IPS DF 6.9 (cell line): ENCODE measurements around the gene LAMA1.

Experiments used
- DNase-seq: peaks from one replicate; pipeline ENCODE4 v3.0.0-alpha.2; 2013; ENCODE audit warnings: low read depth, low spot score
- H3K27ac ChIP-seq: one replicate; pipeline ENCODE4 v1.5.1; 2013; ENCODE audit warnings: low read length, control low read depth
- H3K27me3 ChIP-seq: 2 replicates; pipeline ENCODE4 v1.6.1; 2013; ENCODE audit warnings: mild to moderate bottlenecking, low read length; ENCODE audit not compliant: control insufficient read depth, insufficient read depth
- H3K36me3 ChIP-seq: 2 replicates; pipeline ENCODE4 v1.6.1; 2013; ENCODE audit warnings: low read length; ENCODE audit not compliant: control insufficient read depth, insufficient read depth
- H3K4me1 ChIP-seq: 2 replicates; pipeline ENCODE4 v1.6.1; 2013; ENCODE audit warnings: low read length; ENCODE audit not compliant: control insufficient read depth, insufficient read depth
- H3K4me3 ChIP-seq: 2 replicates; pipeline ENCODE4 v1.5.1; 2013; ENCODE audit warnings: mild to moderate bottlenecking, low read length
- H3K9me3 ChIP-seq: 2 replicates; pipeline ENCODE4 v1.6.1; 2013; ENCODE audit warnings: low read length, inconsistent platforms; ENCODE audit not compliant: control insufficient read depth, insufficient read depth
- WGBS: extraction: QIAGEN DNeasy Blood & Tissue Kit; methylation state at CpG from one replicate; pipeline ENCODE4 v1.1.7; 2013; ENCODE audit warnings: mixed read lengths, missing lambda C conversion rate; ENCODE audit not compliant: insufficient read length, insufficient coverage; 5-methylcytosine and 5-hydroxymethylcytosine counted together

Gene LAMA1

DNA sequence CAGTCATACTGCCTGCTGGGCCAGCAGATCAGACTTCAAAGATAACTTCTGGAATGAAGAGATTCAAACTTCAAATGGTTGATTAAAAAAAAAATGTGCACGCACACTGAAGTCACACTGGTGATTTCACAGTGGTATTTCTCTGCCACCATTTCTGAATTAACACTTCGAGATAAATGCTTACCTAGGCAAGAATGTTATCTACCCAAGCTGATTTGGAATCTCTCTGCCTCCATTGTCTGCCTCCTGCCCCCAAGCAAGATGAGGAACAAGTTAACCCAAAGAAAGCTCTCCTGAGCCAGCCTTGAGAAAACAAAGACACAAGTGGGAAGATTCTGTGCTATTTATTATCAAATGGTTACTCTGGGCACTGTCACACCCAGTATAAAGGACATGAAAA is 6.5 kb downstream of the LAMA1 start:
- no peaks in the 10 kb centered on the region for H3K9me3 ChIP-seq
- no peak for DNase-seq
- H3K27ac ChIP-seq, result no peak overlapping the region
- no peaks in the 10 kb centered on the region for H3K27me3 ChIP-seq
- no peak overlapping the region for H3K4me3 ChIP-seq
- no CpG with 5 or more reads among the region's 2 CpGs for WGBS
- no peaks in the 10 kb centered on the region for H3K4me1 ChIP-seq
- H3K36me3 ChIP-seq, result no peaks in the 10 kb centered on the region

DNA sequence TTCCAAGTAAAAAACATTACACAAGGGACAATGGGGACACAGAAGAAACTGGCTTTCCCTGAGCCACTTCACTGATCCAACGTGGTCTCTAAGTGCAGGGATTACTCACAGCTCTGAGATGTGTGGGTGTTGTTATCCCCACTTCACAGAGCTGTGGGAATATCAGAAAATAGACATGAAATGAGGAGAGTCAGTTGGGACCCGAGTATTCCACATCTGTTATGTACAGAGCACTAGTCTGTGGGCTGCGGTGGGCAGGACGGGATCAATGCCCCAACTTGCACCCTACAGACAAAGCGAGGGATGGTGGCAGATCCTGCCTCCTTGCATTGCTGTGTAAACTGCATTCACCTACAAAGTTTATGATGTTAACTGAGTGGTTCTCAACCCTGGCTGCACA is 11.7 kb downstream of the LAMA1 start:
- no CpG with 5 or more reads among the region's 5 CpGs for WGBS
- H3K36me3 ChIP-seq, result no peaks in the 10 kb centered on the region
- no peak for DNase-seq
- no peak overlapping the region for H3K4me3 ChIP-seq
- H3K4me1 ChIP-seq, result no peaks in the 10 kb centered on the region
- no peaks in the 10 kb centered on the region for H3K27me3 ChIP-seq
- H3K27ac ChIP-seq, result no peak overlapping the region
- H3K9me3 ChIP-seq, result no peaks in the 10 kb centered on the region

DNA sequence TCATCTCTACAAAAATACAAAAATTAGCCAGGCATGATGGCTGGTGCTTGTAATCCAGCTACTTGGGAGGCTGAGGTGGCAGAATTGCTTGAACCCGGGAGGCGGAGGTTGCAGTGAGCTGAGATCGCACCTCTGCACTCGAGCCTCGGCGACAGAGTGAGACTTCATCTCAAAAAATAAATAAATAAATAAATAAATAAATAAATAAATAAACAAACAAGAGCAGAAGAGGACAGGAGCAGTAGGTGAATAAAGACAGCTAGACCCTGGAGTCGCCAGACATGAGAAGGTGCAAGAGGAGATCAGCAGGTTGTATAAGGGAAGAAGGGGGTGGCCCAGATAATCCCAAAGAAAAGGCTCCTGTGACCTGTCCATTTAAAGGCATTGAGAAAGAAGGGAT is 12.3 kb downstream of the LAMA1 start:
- Histone ChIP-seq H3K4me3 (no peak overlapping the region), H3K27ac (no peak overlapping the region), H3K27me3 (no peaks in the 10 kb centered on the region), H3K4me1 (no peaks in the 10 kb centered on the region), H3K9me3 (no peaks in the 10 kb centered on the region), H3K36me3 (no peaks in the 10 kb centered on the region)
- no peak for DNase-seq
- WGBS, result no CpG with 5 or more reads among the region's 7 CpGs

DNA sequence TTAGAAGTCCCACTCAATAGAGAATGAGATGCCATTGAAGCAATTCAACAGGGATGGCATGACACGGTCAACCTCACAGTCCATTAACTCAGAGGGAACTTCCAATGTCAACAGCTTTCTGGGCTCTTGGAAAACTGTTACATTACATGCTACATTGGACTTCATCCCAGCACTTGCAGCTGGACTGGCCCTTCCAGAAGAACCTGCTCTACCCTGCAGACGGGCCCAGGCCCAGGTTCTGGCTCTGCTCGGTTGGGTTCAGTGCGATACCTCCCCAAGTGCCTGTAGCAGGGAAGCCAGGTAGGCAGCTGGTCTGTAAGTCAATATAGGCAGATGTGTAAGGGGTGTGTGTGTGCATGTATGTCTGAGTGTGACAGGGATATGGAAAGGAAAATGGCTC is 12.9 kb downstream of the LAMA1 start:
- Histone ChIP-seq H3K9me3 (no peaks in the 10 kb centered on the region), H3K36me3 (no peaks in the 10 kb centered on the region), H3K27me3 (no peaks in the 10 kb centered on the region), H3K4me3 (no peak overlapping the region), H3K4me1 (no peaks in the 10 kb centered on the region), H3K27ac (no peak overlapping the region)
- DNase-seq, result no peak
- WGBS, result no CpG with 5 or more reads among the region's 4 CpGs

DNA sequence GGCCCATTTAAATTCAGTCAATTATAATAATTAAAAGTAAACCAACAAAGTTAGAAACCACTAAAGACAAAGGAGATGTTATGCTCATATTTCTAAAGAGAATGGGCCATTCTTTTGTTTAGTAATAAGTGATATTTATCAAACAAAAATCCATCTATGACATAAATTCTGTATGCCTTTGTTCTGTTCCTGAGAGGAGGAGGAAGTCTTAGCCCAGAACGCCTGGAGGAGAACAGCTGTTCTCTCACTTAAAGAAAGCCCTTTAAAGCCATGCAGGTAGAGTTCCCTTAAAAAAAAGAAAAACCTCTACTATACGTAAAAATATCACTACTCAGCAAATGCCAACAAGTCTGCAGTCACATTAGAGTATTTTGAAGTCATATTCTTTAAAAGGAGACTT is 15.5 kb downstream of the LAMA1 start:
- no CpG with 5 or more reads among the region's 2 CpGs for WGBS
- DNase-seq, result no peak
- H3K36me3 ChIP-seq, result no peaks in the 10 kb centered on the region
- no peak overlapping the region for H3K4me3 ChIP-seq
- H3K27me3 ChIP-seq, result no peaks in the 10 kb centered on the region
- no peaks in the 10 kb centered on the region for H3K4me1 ChIP-seq
- H3K27ac ChIP-seq, result no peak overlapping the region
- H3K9me3 ChIP-seq, result no peaks in the 10 kb centered on the region

DNA sequence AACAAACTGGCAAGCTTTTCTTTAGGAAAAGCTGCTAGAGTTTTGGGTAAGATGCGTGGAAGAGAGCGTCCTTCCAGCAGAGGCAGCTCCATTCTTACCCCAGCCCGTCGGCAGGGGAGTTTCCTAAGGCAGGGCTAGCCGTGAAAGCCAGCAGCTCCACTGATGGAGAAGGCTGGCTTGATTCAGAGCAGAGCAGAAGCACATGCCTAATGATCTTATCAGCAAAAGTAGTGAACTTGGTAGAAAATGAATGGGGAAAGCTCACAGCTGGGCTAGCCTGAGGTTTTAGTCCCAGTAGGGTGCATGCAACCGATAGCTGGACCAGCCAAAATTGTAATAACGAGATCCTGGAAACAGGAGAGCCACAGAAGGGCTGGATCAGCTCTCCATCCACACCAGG is 20.8 kb downstream of the LAMA1 start:
- Histone ChIP-seq H3K9me3 (no peaks in the 10 kb centered on the region), H3K4me1 (no peaks in the 10 kb centered on the region), H3K36me3 (no peaks in the 10 kb centered on the region), H3K27ac (no peak overlapping the region), H3K27me3 (no peaks in the 10 kb centered on the region), H3K4me3 (no peak overlapping the region)
- WGBS, result no CpG with 5 or more reads among the region's 7 CpGs
- no peak for DNase-seq

DNA sequence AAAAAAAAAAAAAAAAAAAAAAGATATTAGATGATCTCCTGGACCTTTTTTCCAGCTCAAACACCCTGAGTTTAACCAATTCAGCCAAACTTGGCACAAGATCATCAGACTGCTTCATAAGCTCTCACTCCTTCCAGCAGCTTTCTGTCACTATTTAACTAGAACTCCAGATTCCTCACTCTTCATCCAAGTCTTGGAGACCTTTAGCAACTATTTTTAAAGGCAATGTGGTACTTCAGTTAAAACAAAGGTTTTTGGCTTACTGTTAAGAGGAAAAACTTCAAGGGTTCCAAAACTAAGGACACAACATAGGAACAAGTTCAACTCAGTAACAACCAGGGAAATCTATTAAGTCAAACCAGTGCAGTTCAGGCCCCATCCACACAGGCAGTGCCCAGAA is 23.2 kb downstream of the LAMA1 start:
- Histone ChIP-seq H3K36me3 (no peaks in the 10 kb centered on the region), H3K4me3 (no peak overlapping the region), H3K27me3 (no peaks in the 10 kb centered on the region), H3K4me1 (no peaks in the 10 kb centered on the region), H3K27ac (no peak overlapping the region), H3K9me3 (no peaks in the 10 kb centered on the region)
- no peak for DNase-seq

DNA sequence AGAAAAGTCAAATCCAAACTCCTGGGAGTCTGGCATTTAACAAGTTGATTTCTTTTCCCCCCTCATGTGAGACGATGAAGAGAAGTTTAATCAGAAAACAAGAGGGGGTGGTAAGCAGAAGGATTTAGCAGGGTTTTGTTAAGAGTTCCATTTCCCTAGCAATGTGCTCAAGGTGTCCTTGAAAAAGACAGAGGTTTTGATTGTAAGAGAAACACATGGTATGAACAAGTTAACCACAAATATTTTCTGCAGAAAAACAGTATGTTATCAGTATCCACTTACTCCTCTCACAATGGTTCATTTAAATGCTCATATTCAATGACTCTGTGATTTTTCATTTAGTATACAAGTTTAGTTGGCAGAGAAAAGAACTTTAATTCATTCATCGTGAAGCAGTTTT is 26.8 kb downstream of the LAMA1 start:
- WGBS, result no CpG with 5 or more reads among the region's 2 CpGs
- Histone ChIP-seq H3K4me3 (no peak overlapping the region), H3K4me1 (no peaks in the 10 kb centered on the region), H3K27ac (no peak overlapping the region), H3K27me3 (no peaks in the 10 kb centered on the region), H3K36me3 (no peaks in the 10 kb centered on the region), H3K9me3 (no peaks in the 10 kb centered on the region)
- no peak for DNase-seq

DNA sequence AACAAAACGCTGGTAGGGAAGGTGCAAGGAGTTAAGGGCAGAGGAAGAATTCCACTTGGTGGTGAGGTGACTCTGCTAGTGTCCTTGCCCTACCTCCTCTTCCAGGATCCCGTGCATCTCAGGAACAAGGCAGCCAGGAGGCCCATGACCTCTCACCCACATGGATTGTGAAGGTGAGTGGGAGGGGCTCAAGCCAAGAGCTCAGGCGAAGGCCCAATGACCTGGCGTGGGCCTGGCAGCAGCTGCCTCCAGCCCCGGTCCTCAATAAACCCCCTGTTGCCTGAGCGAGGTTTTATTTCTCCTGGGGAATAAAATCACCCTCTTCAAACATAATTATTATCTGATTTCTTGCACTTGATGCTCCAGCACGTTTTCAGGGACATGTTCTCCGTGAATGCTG is 28.2 kb downstream of the LAMA1 start:
- no peak overlapping the region for H3K4me3 ChIP-seq
- H3K9me3 ChIP-seq, result no peaks in the 10 kb centered on the region
- no CpG with 5 or more reads among the region's 8 CpGs for WGBS
- no peak overlapping the region for H3K27ac ChIP-seq
- H3K27me3 ChIP-seq, result no peaks in the 10 kb centered on the region
- no peak for DNase-seq
- no peaks in the 10 kb centered on the region for H3K36me3 ChIP-seq
- H3K4me1 ChIP-seq, result no peaks in the 10 kb centered on the region

DNA sequence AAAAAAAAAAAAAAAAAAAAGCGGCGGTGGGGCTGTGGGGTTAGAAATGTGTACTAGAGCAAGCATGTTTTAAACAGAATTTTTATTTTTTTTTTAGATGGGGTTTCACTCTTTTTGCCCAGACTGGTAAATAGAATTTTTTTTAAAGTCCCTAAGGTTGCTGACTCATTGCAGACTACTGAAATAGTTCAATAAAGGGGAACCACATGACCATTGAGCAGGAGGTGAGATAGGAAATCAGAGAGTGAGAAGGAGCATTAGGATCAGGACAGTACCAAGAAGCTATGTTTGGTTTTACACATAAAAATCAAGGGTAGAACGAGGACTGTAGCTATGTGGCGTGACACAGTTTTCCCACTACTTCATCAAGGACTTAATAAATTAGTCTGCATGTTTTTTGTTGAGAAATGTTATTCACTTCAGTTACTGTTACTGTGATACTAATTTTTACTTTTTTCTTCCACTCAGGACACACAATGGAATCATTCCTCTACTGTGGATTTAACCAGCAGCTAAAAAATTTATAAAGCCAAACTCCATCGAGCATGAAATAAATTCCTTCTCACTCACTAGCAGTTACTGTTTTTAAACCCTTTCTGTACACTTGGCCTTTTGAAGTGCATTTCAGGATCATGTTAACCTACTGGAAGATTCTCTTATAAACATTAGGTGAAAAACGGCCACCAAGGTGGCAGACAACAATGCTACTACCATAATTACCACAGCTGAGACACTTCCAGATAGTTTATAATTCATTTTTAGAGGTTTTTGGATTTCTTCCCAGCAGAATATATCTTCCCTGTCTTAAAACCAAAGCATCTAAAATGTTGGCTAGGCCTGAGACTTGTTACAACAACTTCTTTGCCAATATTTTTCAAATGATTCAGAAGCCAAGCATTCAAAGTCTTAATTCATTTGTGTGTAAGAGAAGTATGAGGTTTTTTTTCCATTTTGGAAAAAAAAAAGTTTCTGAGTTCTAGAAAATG is 33.2 kb downstream of the LAMA1 start:
- WGBS, result no CpG with 5 or more reads among the region's 6 CpGs
- no peak for DNase-seq
- Histone ChIP-seq H3K4me3 (no peak overlapping the region), H3K9me3 (no peaks in the 10 kb centered on the region), H3K4me1 (no peaks in the 10 kb centered on the region), H3K27ac (no peak overlapping the region), H3K36me3 (no peaks in the 10 kb centered on the region), H3K27me3 (no peaks in the 10 kb centered on the region)

DNA sequence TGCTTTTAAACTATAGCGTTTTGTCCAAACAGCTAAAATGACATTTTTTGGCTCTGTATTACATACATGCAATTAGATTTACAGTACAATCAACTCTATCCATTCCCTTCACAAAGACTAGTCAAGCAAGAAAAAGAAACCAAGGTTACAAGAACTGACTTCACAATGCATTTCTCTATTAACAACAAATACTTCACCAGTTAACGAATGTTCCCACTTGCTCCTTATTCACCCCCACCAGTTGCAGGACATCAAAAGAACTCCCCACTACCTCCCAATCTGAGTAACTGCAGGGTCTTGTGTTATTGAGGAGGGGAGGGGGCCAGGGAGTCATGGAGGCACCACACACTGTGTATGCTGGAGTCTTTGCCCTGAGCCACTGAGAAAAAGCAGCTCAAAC is 34.9 kb downstream of the LAMA1 start:
- no peak for DNase-seq
- H3K36me3 ChIP-seq, result no peaks in the 10 kb centered on the region
- H3K27me3 ChIP-seq, result no peaks in the 10 kb centered on the region
- no peak overlapping the region for H3K4me3 ChIP-seq
- H3K9me3 ChIP-seq, result no peaks in the 10 kb centered on the region
- H3K27ac ChIP-seq, result no peak overlapping the region
- no CpG with 5 or more reads among the region's 2 CpGs for WGBS
- H3K4me1 ChIP-seq, result no peaks in the 10 kb centered on the region
